ENCODE measurements around the gene MACROD1. TPM values are rescaled to one million over a fixed set of nuclear protein-coding genes. Genes with fewer than 3 reads are reported as not detected.
A peak's percentile ranks its signal among the peaks of the same experiment; 100 is the strongest.

MACROD1 gene, protein sequence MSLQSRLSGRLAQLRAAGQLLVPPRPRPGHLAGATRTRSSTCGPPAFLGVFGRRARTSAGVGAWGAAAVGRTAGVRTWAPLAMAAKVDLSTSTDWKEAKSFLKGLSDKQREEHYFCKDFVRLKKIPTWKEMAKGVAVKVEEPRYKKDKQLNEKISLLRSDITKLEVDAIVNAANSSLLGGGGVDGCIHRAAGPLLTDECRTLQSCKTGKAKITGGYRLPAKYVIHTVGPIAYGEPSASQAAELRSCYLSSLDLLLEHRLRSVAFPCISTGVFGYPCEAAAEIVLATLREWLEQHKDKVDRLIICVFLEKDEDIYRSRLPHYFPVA
- 19.9 and 22.5 TPM in 2 replicates for total RNA-seq (2014; rRNA removed; shearing (Covaris generic))
- 15.8 and 23.7 TPM in 2 replicates for polyA plus RNA-seq (2015; cell fraction: cytosol; rRNA removed)
- polyA plus RNA-seq (2015; cell fraction: nucleus; rRNA removed), result 18.6 and 20.2 TPM in 2 replicates

GRCh38 chr11:64165842-64166635 is at the start of gene MACROD1:
Gene MACROD1, minus strand, starts transcription at chr11:64166113. Its CDS starts 119 bp downstream, at chr11:64165994.
- peak; percentile 89 for DNase-seq (ENCODE audit: low read depth)

GRCh38 chr11:64211181-64211872 is 45.4 kb upstream of the MACROD1 start:
- DNase-seq (ENCODE audit: low read depth), result no peak

- DNase-seq (ENCODE audit: low read depth), result no peak
Observed at GRCh38 chr11:64210301-64211020, 44.5 kb upstream of the MACROD1 start.

DNA sequence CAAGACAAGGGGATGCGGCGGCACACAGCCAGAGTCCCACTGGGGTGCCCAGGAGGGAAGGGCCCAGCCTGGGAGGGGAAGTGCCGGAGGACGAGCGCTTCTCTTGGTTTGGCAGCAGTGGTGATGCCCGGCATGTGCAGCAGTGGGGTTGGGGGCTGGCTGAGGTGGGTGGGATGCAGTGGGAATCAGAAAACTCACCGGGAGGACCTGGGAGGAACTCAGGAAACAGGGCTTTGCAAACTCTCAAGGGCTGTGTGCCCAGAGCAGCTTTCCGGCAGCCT is 43.6 kb upstream of the MACROD1 start:
- no peak for DNase-seq (ENCODE audit: low read depth)

DNA sequence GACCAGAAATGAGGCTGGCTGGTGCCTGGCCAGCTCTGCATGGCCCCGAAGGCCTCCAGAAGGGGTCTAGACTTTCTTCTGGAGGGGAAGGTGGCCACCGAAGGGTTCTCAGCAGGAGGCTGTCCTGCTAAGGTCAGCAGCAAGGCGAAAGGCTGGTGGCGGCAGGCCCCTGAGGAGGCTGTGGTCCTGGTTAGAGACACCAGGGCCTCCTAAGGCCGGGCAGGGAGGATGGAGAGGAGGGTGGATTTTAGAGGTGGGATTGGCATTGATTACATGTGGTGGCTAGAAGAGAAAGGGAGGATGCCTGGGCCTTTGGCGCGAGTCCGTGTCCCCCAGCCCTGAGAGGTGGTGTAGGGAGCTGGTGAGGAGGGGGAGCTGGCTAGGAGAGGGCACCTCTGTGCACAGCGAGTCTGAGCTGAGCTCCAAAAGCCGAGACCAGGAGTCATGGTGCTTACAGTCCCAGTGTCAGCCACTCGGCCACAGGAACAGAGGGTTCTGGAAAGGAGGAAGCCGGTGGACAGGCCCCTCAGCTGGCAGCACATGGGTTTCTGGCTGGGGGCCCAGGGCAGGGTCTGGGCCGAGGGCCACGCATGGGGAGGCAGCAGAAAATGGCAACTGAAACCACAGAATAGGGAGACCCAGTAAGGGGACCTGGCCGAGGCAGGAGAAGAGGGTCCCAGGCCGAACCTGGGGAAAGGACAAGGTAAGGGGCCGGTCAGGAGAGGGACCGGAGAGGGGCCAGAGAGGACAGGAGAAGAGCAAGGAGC is 43.1 kb upstream of the MACROD1 start:
- DNase-seq (ENCODE audit: low read depth), result no peak

DNA sequence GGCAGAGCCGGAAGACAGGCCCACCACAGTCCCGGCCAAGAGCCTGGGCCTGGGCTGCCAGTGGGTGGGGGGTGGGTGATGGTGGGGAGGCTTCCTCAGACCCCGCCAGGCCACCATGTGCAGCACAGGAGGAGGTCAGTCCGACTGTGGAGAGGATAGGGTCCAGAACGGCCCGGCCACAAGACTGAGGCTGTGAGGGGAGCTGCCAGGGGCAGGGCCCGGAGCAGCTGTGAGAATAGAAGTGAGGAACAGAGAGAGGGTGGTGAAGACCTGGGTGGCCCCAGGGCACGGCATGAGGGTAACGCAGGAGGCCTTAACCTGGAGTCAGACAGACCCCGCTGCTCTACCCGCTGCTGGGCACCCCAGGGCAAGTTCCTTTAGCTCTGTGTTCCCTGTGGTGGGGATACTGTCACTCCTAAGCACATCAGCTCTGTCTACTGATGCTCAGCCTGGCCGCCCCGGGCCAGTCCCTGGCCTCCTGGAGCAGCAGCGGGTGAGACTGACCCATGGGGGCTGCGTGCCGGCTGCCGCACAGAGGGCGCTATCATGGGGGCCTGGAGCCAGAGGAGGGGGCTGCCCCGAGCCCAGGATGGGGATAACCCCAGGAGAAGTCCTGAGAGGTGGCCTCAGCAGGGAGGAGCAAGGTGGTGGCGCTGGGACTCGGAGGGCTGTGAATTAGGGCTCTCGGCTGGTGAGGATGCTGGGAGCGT is 42.3 kb upstream of the MACROD1 start:
- no peak for DNase-seq (ENCODE audit: low read depth)

- peak; percentile 72 for DNase-seq (ENCODE audit: low read depth)
Observed at GRCh38 chr11:64207256-64208085, 41.6 kb upstream of the MACROD1 start.

DNA sequence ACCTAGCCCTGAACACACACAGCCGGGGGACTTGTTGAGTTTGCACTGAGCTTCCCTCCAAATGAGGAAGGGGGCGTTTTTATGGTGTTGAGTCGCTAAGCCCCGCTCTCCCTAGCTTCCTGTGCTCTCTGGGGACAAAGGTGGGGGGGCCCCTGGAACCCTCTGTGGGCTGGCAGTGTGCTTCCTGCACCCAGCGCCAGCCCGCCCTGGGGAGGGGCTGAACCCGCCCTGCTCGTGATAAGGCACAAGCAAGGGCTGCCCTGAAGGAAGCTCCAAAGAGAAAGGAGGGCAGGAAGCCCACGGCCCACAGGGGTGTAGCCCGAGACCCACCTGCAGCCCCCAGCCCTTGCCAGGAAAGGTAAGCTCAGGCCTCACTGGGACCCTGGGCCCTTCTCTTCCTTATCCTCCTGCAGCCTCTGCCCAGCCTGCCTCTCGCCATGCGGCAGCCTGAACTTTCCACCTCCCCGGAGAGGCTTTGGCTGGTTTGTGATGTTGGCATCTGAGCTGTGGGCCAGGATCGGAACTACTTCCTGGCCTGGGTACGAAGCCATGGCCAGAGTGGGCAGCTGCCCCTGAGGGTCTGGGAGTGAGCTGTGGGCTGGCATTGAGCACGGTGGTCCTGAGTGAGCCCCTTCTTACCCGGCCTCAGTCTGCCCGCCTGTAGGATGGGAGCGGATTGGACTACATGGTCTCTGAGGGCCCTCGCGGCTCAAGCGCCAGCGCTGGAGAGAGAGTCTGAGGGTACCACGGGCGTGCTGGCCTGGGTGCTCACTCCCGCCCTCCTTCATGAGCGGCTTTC is 40.7 kb upstream of the MACROD1 start, which contains the start of gene FERMT3:
Gene FERMT3, plus strand, starts transcription at position 265 of the 799 bp plus-strand sequence. CDS start 644 bp downstream, outside the sequence.
- DNase-seq (ENCODE audit: low read depth), result no peak

DNA sequence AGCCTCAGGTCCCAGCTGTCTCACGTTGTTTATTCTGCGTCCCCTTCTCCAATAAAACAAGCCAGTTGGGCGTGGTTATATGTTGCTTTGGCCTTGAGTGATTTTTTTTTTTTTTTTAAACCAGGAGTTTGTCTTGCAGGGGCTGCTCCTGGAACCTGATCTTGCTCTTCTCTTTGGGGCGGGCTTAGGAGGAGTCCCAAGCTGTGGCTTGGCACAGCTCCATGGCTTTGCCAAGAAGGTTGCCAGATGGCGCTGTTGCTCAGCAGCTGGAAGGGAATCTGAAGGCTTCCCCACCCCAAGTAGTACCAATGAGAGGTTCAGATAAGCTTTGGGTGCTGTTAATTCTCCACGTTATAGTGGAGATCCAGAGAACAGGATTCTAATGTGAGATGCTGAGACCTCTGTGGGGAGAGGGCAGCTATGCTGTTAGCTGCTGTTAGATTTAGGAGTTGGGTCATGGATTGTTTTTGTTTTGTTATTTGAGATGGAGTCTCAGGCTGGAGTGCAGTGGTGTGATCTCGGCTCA is 38.6 kb upstream of the MACROD1 start:
- peak; percentile 93 for DNase-seq (ENCODE audit: low read depth)

DNA sequence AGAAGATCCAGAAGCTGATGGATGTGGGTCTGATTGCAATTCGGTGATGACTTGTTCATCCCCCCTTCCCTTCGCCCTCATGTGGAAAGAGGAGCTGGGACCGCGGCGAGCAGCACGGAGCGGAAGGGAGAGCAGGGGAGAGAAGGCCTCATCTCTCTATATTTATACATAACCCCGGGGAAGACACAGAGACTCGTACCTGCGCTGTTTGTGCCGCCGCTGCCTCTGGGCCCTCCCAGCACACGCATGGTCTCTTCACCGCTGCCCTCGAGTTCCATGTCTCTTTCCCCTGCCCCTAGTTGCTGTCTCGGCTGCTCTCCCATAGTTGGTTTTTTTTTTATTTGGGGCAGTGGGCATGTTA is 38.1 kb upstream of the MACROD1 start:
- no peak for DNase-seq (ENCODE audit: low read depth)

GRCh38 chr11:64203421-64204079 is 37.6 kb upstream of the MACROD1 start:
- DNase-seq (ENCODE audit: low read depth), result no peak

DNA sequence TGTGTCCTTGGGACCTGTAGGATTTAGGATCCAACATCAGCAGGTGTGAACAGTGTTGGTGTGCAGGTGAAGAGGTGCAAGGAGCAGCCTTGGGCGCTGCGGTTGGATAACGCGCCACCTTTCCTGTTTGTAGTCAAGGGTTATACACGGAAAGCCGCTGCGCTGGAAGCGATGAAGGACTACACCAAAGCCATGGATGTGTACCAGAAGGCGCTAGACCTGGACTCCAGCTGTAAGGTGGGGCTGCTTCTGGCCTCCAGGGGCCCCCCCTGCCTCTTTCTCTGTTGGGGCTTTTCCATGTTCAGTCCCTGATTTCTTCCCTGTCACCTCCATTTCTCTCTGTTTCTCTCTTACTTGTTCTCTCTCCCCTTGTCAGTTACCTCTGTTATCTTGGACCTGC is 37.1 kb upstream of the MACROD1 start:
- no peak for DNase-seq (ENCODE audit: low read depth)

DNA sequence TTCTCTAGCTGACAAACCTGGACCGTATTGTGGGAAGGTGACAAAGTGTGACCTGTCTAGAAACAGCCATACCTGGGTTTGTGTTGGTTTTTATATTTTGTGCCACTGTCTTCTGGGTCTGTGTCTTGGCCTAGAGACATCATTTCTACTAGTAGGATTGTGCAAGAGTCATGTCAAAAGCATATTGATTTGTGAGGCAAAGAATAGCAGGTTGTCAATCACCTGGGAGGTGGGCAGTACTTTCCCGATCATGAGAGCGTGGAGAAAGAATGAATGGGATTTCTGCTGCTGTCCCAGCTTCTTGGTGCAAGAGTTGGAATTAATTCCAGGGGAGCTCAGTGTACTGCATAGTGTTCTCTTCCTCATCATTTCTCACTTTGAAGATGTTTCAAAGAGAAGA is 35.6 kb upstream of the MACROD1 start:
- no peak for DNase-seq (ENCODE audit: low read depth)

DNA sequence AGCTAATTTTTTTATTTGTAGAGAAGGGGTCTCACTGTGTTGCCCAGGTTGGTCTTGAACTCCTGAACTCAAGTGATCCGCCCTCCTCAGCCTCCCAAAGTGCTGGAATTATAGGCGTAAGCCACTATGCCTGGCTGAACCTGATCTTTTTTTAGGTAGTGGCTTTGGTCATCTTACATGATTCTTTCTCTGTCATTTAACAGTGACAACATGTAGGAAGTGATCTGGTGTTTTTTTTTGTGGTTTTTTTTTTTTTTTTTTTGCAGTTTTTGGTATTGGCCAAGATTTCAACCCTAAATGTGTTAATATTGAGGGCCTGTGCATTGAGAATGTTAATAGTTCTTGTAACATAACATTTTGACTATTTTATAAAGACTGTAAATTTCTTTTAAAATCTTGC is 32.6 kb upstream of the MACROD1 start:
- DNase-seq (ENCODE audit: low read depth), result no peak

DNA sequence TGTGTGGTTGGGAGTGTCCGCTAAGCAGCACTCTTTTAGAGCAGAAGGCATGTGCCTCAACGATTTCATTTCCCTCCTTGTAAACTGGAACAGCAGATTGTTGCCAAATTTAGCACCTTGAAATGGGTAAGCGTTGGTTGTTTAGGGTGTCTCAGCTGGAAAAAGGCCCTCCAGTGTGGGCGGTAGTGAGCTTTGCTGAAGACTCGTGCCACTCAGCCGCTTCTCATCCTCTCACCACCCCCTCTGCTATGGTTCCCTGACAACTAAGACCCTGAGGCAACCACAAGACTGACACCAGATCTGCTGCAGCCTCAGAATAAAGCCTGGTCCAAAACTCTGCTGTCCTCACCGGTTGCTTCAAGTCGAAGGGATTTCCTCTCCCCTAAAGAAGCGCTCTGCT is 30.7 kb upstream of the MACROD1 start:
- DNase-seq (ENCODE audit: low read depth), result no peak

- DNase-seq (ENCODE audit: low read depth), result no peak
Observed at GRCh38 chr11:64192434-64192833, 26.5 kb upstream of the MACROD1 start.

DNA sequence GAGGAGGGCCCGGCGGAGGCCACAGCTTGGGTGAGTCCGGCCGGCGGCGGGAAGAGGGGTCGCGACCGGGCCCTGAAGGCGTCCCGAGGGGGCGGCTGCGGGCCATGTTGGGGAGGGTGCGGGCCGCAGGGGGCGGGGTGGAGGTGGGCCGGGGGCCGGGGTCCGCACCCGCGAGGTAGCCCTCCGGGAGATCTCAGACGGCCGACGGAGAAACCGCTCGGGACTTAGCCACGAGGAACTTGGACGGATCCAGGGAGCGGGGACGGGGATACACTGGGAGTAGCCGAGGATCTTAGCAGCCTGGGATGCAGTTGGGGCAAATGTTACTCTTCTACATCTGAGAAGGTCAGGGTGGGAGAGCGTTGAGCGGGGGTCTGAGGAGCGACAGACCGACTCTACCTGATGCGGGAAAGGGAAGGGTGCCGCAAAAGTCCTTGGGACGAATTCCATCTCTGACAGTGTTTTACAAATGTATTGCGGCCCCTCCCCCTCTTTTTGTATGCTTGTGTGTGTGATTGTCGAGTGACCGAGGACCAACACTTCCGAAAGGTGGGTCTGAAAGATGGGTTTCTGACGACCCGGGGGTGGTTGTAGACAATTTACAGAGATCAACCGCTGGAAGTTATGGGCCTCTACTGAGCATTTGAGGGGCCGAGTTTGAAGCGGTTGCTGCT is 20.7 kb upstream of the MACROD1 start:
- DNase-seq (ENCODE audit: low read depth), result no peak
